Hepatocyte (in vitro differentiated cells): Measurements from ENCODE around the gene SAFB2.
"Not testable (repeated sequence)": the region's sequence is repeated elsewhere in the genome, so short reads cannot be mapped to it uniquely, and the experiment has no call there.

Source experiments
- CTCF ChIP-seq: fragments of 200-600 bp; sonication (generic); IDR thresholded peaks from 2 replicates; pipeline ENCODE4 v1.5.1; 2016; ENCODE audit warnings: antibody characterized with exemption, mild to moderate bottlenecking; ENCODE audit not compliant: poor library complexity
- EZH2 ChIP-seq: fragments of 200-600 bp; sonication (generic); IDR thresholded peaks from 2 replicates; pipeline ENCODE4 v1.6.1; 2016; ENCODE audit warnings: antibody characterized with exemption, mild to moderate bottlenecking, borderline replicate concordance
- EZH2phosphoT487 ChIP-seq: fragments of 200-600 bp; sonication (generic); IDR thresholded peaks from one replicate; pipeline ENCODE4 v1.6.1; 2018; ENCODE audit warnings: antibody characterized with exemption, mild to moderate bottlenecking, low read depth, moderate library complexity; ENCODE audit not compliant: unreplicated experiment, severe bottlenecking

- not testable (repeated sequence) for TF ChIP-seq CTCF, EZH2, EZH2phosphoT487
Measured at GRCh38 chr19:5608766-5609165, 13.8 kb downstream of the SAFB2 start.
